ENCODE measurements around the gene MCL1.

Gene MCL1

DNA sequence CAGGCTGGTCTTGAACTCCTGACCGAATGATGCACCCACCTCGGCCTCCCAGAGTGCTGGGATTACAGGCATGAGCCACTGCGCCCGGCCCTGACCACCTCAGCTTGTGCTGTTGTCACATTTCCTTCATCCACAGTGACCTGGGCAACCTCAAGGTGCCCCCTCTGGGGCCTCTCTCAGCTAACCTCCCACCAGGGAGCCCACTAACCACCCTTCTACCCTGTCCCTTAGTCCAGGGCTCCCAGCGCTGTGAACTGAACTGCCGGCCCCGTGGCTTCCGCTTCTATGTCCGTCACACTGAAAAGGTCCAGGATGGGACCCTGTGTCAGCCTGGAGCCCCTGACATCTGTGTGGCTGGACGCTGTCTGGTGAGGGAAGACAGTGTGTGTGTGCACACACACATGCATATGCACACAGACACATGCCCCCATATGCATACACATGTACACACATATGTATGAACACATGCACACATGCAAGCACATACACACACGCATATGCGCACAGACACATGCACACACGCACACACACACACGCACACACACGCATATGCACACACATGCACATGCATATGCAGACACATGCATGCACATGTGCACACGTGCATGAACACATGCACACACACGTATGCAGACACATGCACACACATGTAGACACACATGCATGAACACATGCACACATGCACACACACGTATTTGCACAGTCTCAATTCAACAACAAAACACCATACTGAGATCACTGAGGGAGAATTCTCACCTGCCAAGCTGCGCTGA lies 24.0 kb downstream of the MCL1 start:
- no peak for FAIRE-seq

DNA sequence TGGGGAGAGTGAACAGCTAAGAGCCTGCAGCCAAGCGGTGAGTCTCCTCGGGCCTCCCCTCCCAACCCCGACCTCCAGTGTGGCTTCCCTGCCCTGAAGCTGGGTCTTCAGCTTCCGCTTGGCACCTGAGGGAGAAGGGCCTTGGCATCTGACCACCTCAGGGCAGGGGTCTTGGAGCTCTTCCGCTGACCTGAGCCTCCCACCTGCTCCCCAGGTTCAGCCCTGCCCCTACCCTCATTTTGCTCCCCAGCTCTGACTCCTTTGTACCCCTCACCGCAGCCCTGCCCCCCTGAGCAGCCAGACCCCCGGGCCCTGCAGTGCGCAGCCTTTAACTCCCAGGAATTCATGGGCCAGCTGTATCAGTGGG lies 25.3 kb downstream of the MCL1 start:
- no peak for FAIRE-seq

- FAIRE-seq, result no peak
These were observed 25.9 kb downstream of the MCL1 start for GRCh38 chr1:150553392-150554085.

GRCh38 chr1:150552911-150553289 lies 26.5 kb downstream of the MCL1 start:
- FAIRE-seq, result no peak

DNA sequence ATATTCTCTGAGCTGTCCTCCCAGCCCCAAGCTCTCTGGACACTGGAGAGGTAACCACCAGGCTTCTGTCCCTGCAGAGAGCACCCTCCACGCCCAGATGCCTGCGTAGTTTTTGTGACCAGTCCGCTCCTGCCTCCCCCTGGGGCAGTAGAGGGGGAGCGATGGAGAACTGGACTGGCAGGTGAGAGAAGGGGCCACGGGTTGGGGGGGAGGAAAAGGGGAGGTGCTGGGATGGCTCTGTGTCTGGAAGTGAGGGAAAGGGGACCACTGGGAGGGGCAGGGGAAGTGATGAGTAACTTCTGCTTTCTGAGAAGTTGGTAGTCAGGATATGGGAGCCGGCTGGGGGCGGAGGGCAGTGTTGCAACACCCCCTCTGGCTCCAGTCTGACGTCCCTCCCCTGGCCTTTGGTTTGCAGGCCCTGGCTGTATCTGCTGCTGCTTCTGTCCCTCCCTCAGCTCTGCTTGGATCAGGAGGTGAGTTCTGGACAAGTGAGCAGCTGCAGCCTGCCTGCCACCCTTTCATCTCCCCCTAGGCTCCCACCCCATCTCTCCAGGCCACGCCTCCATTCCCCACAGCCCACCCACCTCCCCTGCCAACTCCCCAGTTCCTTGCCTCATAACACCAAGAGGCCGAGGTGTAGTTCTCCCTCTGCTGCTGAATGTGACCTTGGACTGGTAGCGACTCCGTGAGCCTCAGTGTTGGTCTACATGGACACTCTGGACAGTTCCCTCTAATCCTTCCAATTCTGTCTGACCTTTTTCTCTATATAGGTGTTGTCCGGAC lies 27.1 kb downstream of the MCL1 start:
- no peak for FAIRE-seq

DNA sequence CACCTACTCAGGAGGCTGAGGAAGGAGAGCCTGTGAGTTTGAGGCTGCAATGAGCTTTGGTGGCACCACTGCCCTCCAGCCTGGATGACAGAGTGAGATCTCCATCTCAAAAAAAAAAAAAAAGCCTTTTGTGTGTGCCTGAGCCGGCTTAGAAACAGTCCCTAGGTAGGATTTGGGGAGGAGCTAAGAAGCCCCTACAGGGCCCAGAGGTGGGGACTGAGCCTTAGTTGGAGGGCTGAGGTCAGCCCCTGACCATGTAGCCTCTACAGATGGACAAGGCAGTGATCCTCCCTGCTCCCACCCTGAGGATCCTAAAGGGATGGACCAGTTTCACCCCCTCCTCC lies 27.7 kb downstream of the MCL1 start:
- no peak for FAIRE-seq

DNA sequence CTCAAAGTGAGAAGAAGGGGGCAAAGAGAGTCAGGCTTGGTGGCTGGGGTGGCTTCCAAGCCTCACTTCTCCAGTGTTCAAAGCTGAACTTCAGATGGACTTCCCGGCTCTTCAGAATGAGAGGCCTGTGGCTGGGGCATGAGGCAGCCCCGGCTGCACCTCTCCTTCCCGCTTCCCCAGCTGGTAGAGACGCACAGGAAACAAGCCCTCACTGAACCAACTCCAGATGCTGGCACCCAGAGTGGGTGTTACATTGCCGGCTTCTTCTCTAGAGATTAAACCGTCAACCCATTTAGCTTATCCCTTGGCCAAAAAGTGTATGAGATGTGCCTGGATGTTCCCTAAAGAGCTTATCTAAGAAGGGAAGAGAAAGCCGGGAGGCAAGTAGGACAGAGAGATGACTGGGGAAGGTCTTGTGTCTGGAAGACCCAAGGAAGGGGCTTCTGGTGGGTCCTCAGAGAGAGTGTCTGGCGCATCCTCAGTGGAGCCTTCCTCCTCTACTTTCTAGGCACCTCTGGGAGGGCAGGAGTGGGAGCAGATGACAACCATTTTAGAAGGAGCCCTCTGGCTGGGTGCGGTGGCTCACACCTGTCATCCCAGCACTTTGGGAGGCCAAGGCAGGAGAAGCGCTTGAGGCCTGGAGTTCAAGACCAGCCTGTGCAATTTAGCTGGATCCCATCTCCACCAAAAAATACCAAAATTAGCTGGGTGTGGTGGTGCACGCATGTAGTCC lies 28.2 kb downstream of the MCL1 start:
- no peak for FAIRE-seq

GRCh38 chr1:150550222-150551050 lies 29.0 kb downstream of the MCL1 start:
- no peak for FAIRE-seq

- no peak for FAIRE-seq
These were observed 29.8 kb downstream of the MCL1 start for GRCh38 chr1:150549496-150550221.

DNA sequence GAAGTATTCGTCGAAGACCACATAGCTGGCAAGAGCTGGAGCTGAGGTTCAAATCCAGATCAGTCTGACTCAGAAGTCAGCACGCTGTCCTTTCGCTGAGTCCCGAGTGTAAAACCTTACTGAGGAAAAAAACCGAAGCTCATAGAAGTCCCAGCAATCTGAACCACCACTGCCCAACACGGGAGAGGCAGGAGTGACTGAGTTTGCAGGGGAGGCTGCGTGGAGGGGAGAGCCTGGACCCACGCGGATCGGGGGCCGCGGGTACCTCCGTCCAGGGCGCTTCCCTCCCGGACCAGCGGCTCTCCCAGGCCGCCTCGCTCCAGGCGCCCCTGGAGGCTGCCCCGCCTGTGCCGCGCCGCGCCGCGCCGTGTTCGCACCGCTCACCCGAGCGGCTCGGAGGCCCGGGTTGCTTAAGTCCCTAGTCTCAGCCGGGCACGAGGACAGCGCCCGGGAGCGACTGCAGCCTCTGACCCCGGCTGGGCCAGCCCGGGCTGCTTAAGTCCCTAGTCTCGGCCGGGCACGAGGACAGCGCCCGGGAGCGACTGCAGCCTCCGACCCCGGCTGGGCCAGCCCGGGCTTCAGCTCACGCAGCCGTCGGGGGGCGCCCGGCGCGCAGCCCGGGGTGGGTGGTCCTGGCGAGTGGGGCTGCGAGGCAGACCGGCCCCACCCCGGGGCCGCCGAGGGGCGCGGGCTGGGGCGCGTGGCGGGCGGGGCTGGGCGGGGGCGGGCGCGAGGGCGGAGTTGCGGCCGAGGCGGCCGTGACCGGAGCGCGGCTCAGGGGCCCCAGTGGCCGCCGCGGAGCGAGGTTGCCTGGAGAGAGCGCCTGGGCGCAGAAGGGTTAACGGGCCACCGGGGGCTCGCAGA lies 30.5 kb downstream of the MCL1 start, which contains the start of gene ADAMTSL4:
TSS of gene ADAMTSL4 (plus strand) at position 777 of the 864 bp plus-strand sequence. CDS start 2,881 bp downstream, outside the sequence.
- no peak for FAIRE-seq

- FAIRE-seq, result no peak
These were observed 31.1 kb downstream of the MCL1 start for GRCh38 chr1:150548324-150548631.

DNA sequence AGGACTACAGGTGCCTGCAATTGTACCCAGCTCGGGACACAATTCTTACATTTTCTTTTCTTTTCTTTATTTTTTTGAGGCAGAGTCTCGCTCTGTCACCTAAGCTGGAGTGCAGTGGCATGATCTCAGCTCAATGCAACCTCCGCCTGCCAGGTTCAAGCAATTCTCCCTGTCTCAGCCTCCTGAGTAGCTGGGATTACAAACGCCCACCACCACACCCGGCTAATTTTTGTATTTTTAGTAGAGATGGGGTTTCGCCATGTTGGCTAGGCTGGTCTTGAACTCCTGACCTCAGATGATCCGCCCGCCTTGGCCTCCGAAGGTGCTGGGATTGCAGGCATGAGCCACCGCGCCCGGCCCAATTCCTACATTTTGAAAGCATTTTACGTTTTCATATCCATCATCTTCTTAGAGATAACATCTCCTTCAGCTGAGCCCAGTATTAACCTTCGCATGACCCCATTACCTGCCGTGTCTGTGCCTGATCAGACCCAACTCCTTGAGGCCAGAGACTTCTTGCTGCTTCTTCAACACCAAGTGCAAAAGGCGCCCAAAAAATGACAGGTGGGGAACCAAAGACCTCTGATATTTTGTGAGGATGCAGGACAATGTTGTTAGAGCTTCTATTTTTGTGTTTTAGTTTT lies 33.0 kb downstream of the MCL1 start:
- FAIRE-seq, result no peak

GRCh38 chr1:150545486-150546032 lies 33.9 kb downstream of the MCL1 start:
- no peak for FAIRE-seq

DNA sequence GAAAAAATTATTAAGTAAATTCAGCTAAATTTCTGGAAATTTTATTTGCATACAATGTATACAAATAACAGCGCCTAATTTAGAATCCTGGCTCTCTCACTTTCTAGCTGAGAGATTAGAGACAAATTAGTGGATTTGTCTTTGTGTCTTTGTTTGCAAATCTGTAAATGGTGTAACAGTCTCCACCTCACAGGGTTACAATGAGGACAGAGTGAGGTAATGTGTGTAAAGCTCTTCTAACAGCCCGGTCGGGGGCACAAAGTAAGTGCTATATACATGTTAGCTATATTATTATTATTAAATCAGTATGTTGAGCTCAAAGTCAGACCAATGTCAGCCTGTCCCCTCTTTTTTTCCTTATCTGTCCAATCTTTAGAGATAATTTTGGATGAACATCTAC lies 35.2 kb downstream of the MCL1 start:
- no peak for FAIRE-seq

DNA sequence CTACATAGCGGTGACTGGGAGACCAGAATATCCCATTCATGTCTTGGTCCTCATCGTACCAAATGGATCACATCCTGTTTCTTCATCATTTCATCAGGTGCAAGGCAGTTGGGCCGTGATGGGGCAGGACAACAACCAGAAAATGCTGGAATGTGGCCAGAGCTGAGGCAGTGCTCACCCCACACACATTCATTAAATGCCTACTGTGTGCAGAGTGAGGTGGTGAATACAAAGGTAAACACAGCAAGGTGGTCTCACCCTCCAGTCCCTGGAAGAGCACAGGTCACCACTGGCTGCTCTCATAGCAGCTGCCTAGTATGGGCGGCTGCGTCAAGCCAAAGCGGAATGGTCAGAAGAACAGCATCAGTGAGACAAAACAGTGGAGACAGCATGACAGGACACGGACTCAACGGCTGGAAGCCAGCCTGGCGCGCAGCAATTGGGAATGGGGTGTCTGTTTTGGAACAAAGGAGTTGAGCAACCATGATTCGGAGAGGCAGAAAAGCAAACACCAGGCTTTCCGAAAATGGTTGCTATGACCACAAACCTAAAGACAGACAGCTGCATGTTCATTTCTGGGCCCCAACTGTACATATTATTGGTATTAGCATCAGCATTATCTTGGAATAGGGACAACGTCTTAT lies 35.8 kb downstream of the MCL1 start:
- FAIRE-seq, result no peak

- FAIRE-seq, result no peak
These were observed 41.4 kb downstream of the MCL1 start for GRCh38 chr1:150537732-150538684.

- no peak for FAIRE-seq
These were observed 42.3 kb downstream of the MCL1 start for GRCh38 chr1:150536836-150537731.
